A549 (cell line): Measurements from ENCODE around the gene HBE1.

Experiments used
- BHLHE40 ChIP-seq: IDR thresholded peaks from 2 replicates; pipeline ENCODE4 v1.6.1; 2012; ENCODE audit warnings: low read depth, low read length, inconsistent platforms
- EP300 ChIP-seq, 2 experiments: fragments of >200 bp; sonication (Bioruptor Twin); formaldehyde crosslinking; IDR thresholded peaks; 2 replicates in 1 of 2; 3 replicates in 1 of 2; pipeline ENCODE4 v1.6.1; 2016 to 2017
- GATA3 ChIP-seq: IDR thresholded peaks from 2 replicates; pipeline ENCODE4 v1.6.1; 2012; ENCODE audit warnings: borderline replicate concordance
- HDAC2 ChIP-seq: fragments of 200-600 bp; sonication (generic); IDR thresholded peaks from 2 replicates; pipeline ENCODE4 v1.6.1; 2016
- KDM5A ChIP-seq: fragments of 200-600 bp; sonication (generic); IDR thresholded peaks from 2 replicates; pipeline ENCODE4 v1.6.1; 2016; ENCODE audit warnings: antibody characterized with exemption, mild to moderate bottlenecking
- MAFK ChIP-seq: fragments of 450-650 bp; IDR thresholded peaks from 2 replicates; pipeline ENCODE4 v1.6.1; 2014; ENCODE audit not compliant: partially characterized antibody
- NPAS2 ChIP-seq: fragments of 250-450 bp; sonication (Bioruptor Pico); IDR thresholded peaks from 2 replicates; pipeline ENCODE4 v1.8.0; 2022; ENCODE audit warnings: mild to moderate bottlenecking, moderate library complexity, borderline replicate concordance
- POLR2A ChIP-seq: IDR thresholded peaks from 2 replicates; pipeline ENCODE4 v1.6.1; 2012; ENCODE audit warnings: mild to moderate bottlenecking, low read length
- RCOR1 ChIP-seq: fragments of 150-350 bp; IDR thresholded peaks from 2 replicates; pipeline ENCODE4 v1.6.1; 2014; ENCODE audit warnings: antibody characterized with exemption, low read length, low read depth
- SMC3 ChIP-seq: fragments of >200 bp; sonication (Bioruptor Twin); formaldehyde crosslinking; IDR thresholded peaks from 3 replicates; pipeline ENCODE4 v1.6.1; 2018; ENCODE audit warnings: inconsistent platforms
- SREBF2 ChIP-seq: fragments of 450-650 bp; IDR thresholded peaks from 2 replicates; pipeline ENCODE4 v1.6.1; 2014; ENCODE audit warnings: mild to moderate bottlenecking, moderate library complexity
- TF ChIP-seq, protein P1 (sequence below): fragments of >200 bp; sonication (Bioruptor Twin); formaldehyde crosslinking; IDR thresholded peaks from 3 replicates; pipeline ENCODE4 v1.5.1; 2016
- TF ChIP-seq, protein P2 (sequence below): fragments of 200-600 bp; sonication (generic); IDR thresholded peaks from 2 replicates; pipeline ENCODE4 v1.6.1; 2016; ENCODE audit warnings: antibody characterized with exemption, mild to moderate bottlenecking, moderate library complexity
- TF ChIP-seq, protein P3 (sequence below): fragments of 150-350 bp; IDR thresholded peaks from 2 replicates; pipeline ENCODE4 v1.6.1; 2014; ENCODE audit warnings: low read depth, mild to moderate bottlenecking, low read length

DNA sequence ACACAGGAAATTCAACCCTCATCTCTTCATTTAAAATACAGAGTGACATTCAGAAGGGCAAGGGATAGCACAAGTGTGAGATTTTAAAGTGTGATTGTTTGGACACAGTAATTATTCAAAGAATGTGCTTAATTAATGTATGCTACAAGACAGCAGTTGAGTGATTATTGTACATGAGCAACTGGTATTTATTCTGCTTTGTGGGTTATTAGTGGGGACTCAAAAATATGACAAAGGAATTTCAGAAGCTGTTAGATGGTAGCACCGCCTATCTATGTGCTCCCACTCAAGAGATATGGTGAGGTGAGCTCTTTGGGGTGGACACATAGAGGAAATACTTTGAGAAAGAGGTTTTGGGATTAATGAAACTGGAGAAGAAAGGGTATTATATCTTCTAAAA lies 29.7 kb downstream of the HBE1 start:
- TF ChIP-seq, protein P1, sequence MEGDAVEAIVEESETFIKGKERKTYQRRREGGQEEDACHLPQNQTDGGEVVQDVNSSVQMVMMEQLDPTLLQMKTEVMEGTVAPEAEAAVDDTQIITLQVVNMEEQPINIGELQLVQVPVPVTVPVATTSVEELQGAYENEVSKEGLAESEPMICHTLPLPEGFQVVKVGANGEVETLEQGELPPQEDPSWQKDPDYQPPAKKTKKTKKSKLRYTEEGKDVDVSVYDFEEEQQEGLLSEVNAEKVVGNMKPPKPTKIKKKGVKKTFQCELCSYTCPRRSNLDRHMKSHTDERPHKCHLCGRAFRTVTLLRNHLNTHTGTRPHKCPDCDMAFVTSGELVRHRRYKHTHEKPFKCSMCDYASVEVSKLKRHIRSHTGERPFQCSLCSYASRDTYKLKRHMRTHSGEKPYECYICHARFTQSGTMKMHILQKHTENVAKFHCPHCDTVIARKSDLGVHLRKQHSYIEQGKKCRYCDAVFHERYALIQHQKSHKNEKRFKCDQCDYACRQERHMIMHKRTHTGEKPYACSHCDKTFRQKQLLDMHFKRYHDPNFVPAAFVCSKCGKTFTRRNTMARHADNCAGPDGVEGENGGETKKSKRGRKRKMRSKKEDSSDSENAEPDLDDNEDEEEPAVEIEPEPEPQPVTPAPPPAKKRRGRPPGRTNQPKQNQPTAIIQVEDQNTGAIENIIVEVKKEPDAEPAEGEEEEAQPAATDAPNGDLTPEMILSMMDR = no peak
- no peak for TF ChIP-seq SREBF2
- no peak for TF ChIP-seq POLR2A
- no peak for TF ChIP-seq HDAC2
- TF ChIP-seq MAFK = no peak
- no peak for TF ChIP-seq EP300 (IDR thresholded peaks at IDR 0.05)
- TF ChIP-seq RCOR1 = no peak
- TF ChIP-seq GATA3 = no peak
- TF ChIP-seq, protein P2, sequence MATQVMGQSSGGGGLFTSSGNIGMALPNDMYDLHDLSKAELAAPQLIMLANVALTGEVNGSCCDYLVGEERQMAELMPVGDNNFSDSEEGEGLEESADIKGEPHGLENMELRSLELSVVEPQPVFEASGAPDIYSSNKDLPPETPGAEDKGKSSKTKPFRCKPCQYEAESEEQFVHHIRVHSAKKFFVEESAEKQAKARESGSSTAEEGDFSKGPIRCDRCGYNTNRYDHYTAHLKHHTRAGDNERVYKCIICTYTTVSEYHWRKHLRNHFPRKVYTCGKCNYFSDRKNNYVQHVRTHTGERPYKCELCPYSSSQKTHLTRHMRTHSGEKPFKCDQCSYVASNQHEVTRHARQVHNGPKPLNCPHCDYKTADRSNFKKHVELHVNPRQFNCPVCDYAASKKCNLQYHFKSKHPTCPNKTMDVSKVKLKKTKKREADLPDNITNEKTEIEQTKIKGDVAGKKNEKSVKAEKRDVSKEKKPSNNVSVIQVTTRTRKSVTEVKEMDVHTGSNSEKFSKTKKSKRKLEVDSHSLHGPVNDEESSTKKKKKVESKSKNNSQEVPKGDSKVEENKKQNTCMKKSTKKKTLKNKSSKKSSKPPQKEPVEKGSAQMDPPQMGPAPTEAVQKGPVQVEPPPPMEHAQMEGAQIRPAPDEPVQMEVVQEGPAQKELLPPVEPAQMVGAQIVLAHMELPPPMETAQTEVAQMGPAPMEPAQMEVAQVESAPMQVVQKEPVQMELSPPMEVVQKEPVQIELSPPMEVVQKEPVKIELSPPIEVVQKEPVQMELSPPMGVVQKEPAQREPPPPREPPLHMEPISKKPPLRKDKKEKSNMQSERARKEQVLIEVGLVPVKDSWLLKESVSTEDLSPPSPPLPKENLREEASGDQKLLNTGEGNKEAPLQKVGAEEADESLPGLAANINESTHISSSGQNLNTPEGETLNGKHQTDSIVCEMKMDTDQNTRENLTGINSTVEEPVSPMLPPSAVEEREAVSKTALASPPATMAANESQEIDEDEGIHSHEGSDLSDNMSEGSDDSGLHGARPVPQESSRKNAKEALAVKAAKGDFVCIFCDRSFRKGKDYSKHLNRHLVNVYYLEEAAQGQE = no peak
- no peak for TF ChIP-seq SMC3
- no peak for TF ChIP-seq BHLHE40
- TF ChIP-seq, protein P3, sequence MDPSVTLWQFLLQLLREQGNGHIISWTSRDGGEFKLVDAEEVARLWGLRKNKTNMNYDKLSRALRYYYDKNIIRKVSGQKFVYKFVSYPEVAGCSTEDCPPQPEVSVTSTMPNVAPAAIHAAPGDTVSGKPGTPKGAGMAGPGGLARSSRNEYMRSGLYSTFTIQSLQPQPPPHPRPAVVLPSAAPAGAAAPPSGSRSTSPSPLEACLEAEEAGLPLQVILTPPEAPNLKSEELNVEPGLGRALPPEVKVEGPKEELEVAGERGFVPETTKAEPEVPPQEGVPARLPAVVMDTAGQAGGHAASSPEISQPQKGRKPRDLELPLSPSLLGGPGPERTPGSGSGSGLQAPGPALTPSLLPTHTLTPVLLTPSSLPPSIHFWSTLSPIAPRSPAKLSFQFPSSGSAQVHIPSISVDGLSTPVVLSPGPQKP = no peak
- TF ChIP-seq KDM5A = no peak
- no peak for TF ChIP-seq NPAS2 (CRISPR knock-in tag)
